Choroid plexus epithelial cell (primary cell): ENCODE data around the gene SMNDC1.
A peak's percentile ranks its signal among the peaks of the same experiment; 100 is the strongest.

Experiments
- DNase-seq: peaks from one replicate; pipeline ENCODE4 v3.0.0-alpha.2; 2010; ENCODE audit warnings: low read depth
- H3K4me3 ChIP-seq: 2 replicates; pipeline ENCODE4 v1.5.1; 2011; ENCODE audit warnings: low read depth, mild to moderate bottlenecking, control low read depth, low read length, moderate library complexity
- TF ChIP-seq, protein P1 (sequence below): conservative IDR thresholded peaks from 2 replicates; pipeline ENCODE4 v1.5.1; 2011; ENCODE audit warnings: low read depth, mild to moderate bottlenecking, control low read depth, inconsistent platforms, low read length, moderate library complexity

Gene SMNDC1

DNA sequence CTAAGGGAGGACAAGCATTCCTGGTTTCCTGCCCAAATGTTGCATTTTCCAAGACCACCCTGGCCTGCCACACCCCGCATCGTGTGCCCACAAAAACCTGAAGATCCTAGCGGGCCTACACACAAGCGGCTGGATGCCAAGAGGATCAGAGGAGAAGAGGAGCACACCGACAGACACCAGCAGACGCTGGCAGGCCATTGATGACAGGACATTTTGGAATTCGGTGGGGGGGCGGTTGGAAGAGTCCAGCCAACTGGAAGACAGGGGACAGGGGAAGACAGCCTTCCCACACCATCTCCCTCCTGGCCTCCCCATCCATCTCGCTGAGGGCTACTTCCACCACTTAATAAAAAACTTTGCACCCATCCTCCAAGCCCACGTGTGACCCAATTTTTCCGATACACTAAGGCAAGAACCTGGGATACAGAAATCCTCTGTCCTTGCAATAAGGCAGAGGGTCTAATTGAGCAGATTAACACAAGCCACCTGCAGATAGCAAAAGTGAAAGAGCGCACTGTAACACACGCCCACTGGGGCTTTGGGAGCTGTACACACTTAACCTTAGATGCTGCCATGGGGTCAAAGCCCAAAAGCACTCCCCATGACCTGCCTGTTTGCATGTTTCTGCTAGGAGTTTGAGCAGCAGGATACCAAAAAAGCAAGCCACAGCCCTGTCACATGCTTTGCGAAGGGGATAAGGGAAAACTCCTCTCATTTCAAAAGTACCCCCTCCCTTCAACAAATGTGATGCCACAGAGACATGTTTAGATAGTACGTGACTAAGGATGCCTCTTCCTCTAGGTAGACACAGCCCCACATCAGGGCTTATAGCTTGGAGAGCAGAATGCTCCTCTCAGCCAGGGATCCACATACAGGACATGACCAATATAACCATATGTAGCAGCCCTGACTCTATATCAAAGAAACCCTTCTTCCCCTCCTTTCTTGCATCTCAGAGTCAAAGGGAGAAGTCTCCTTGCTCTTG lies 13.4 kb upstream of the SMNDC1 start:
- no peak for DNase-seq
- H3K4me3 ChIP-seq = no peak overlapping the region

DNA sequence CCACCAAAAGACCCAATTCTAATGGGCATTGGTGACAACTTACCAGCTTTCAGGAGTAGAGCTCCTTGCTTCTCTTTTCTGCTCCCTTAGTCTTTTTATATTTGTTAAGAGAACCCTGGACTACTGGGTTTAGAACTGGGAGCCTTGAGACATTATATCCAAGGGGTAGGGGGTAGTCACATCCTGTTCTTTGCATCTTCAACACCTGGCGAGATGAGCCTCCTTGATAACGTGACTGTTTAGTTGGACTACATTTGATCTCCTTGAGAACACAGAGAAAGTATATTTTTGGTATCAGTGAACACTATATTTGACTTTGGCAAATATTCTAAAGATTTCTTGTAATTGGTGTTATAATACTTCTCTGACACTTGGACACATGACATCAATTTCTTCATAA lies 9.0 kb upstream of the SMNDC1 start:
- DNase-seq = no peak
- H3K4me3 ChIP-seq = no peak overlapping the region
- TF ChIP-seq, protein P1, sequence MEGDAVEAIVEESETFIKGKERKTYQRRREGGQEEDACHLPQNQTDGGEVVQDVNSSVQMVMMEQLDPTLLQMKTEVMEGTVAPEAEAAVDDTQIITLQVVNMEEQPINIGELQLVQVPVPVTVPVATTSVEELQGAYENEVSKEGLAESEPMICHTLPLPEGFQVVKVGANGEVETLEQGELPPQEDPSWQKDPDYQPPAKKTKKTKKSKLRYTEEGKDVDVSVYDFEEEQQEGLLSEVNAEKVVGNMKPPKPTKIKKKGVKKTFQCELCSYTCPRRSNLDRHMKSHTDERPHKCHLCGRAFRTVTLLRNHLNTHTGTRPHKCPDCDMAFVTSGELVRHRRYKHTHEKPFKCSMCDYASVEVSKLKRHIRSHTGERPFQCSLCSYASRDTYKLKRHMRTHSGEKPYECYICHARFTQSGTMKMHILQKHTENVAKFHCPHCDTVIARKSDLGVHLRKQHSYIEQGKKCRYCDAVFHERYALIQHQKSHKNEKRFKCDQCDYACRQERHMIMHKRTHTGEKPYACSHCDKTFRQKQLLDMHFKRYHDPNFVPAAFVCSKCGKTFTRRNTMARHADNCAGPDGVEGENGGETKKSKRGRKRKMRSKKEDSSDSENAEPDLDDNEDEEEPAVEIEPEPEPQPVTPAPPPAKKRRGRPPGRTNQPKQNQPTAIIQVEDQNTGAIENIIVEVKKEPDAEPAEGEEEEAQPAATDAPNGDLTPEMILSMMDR = no peak

More for the DNA sequence above, 13.4 kb upstream of the SMNDC1 start:
- TF ChIP-seq, protein P1 = no peak

DNA sequence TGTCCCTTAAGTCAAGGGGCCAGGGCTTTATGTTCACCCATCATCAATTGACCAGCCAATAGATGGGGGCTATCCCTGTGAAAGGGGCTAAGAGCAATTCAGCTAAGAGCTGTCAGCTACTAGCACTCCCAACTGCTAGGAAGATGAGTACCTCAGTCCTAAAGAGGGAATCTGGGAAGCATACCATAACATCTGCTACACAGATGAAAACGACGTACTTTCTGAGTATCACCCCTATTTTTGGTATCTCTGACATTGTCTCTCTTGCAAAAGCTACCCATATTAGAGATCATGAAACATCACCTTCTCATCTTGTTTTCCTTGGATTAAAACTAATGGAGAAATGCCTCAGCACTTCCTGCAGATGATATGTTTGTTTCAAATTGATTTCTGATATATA lies 7.5 kb upstream of the SMNDC1 start:
- no peak for DNase-seq
- TF ChIP-seq, protein P1 = no peak
- no peak overlapping the region for H3K4me3 ChIP-seq

DNA sequence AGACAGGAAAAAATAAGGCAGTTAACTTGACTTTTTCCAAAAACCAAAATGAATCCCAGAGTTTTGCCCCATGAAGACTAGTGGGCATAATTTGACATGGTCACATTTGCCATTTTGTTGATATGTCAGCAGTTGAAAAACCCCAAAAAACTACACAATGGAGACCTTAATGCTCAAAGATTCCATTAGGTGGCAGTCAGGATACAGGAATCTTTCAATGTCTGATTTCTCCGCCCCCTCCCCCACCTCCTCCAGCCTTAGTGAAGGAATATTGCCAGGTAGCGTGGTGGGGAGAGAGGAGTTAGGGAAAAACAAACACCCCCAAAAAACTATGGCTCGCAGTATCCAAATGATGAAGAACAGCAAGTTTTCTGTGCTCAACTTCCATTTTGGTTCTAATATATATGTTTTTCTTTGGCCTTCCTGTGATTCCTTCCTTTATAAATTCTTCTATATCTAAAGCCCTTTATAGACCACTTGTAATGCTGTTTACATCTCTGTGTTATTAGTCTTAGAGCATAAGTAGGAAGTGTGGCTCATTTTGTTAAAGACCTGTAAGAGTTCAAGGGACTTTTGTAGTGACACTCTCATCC lies 6.7 kb upstream of the SMNDC1 start:
- no peak overlapping the region for H3K4me3 ChIP-seq
- TF ChIP-seq, protein P1 = peak; percentile 75
- DNase-seq = peak; percentile 79

DNA sequence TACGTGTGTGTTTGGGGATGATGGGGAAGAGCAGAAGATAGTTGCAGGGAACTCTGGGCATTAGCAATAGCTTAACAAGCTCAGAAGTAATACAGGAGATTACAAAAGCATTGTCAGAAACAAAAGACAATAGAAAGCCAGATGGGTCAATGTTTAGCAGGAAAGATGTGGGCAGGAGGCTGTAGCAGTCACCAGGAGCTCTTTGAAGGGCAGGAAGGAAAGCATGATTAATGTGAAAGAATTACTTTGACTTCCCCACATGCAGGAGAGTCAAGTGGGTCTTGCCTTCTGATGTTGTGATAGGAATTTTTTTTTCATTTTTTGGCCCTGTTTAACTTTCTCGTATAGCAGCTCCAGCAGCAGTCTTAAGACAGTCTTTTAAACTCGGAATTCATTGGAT lies 6.0 kb upstream of the SMNDC1 start:
- TF ChIP-seq, protein P1 = no peak
- DNase-seq = no peak
- no peak overlapping the region for H3K4me3 ChIP-seq

DNA sequence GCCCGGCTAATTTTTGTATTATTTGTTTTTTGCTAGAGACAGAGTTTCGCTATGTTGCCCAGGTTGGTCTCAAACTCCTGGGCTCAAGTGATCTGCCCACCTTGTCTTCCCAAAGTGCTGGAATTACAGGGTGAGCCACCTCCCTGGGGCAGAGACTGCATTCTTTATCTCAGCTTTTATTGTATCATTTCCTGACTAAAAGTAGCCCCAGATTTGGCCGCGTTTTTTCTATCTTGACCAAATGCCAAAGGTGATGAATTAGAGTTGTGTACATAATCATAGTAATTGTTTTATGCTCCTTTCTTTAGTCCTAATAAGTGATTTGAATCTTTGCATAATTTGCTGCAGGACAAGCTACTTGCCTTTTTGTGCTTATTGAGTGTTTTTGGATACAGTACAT lies 3.1 kb upstream of the SMNDC1 start:
- TF ChIP-seq, protein P1 = no peak
- no peak overlapping the region for H3K4me3 ChIP-seq
- DNase-seq = no peak
